Epithelial cell of prostate (primary cell): ENCODE measurements around the gene NTRK2.
A peak's percentile ranks its signal among the peaks of the same experiment; 100 is the strongest.

Experiments
- DNase-seq: peaks from one replicate; pipeline ENCODE4 v3.0.0-alpha.2; 2011; ENCODE audit warnings: low read depth, low spot score
- H3K27ac ChIP-seq: fragments of 450-650 bp; 2 replicates; pipeline ENCODE4 v1.5.1; 2017; ENCODE audit warnings: mild to moderate bottlenecking

NTRK2 gene

GRCh38 chr9:84772511-84772910 lies 103.0 kb downstream of the NTRK2 start:
- no peak overlapping the region for H3K27ac ChIP-seq
- no peak for DNase-seq

- H3K27ac ChIP-seq: no peak overlapping the region
- DNase-seq: peak; percentile 24
Observed at GRCh38 chr9:84773022-84773421, 103.5 kb downstream of the NTRK2 start.

- no peak overlapping the region for H3K27ac ChIP-seq
- no peak for DNase-seq
Observed at GRCh38 chr9:84775056-84775643, 105.6 kb downstream of the NTRK2 start.

- no peak overlapping the region for H3K27ac ChIP-seq
- DNase-seq: no peak
Observed at GRCh38 chr9:84778570-84778969, 109.0 kb downstream of the NTRK2 start.

- H3K27ac ChIP-seq: no peak overlapping the region
- DNase-seq: no peak
Observed at GRCh38 chr9:84779883-84780282, 110.4 kb downstream of the NTRK2 start.

GRCh38 chr9:84780385-84780784 lies 110.9 kb downstream of the NTRK2 start:
- H3K27ac ChIP-seq: no peak overlapping the region
- DNase-seq: no peak

GRCh38 chr9:84781458-84781857 lies 111.9 kb downstream of the NTRK2 start:
- no peak for DNase-seq

GRCh38 chr9:84781931-84782866 lies 112.7 kb downstream of the NTRK2 start:
- DNase-seq: no peak

More at GRCh38 chr9:84781458-84781857, 111.9 kb downstream of the NTRK2 start:
- no peak overlapping the region for H3K27ac ChIP-seq

GRCh38 chr9:84785792-84786547 lies 116.4 kb downstream of the NTRK2 start:
- DNase-seq: no peak
- no peak overlapping the region for H3K27ac ChIP-seq

More at GRCh38 chr9:84781931-84782866, 112.7 kb downstream of the NTRK2 start:
- no peak overlapping the region for H3K27ac ChIP-seq

- no peak for DNase-seq
- H3K27ac ChIP-seq: no peak overlapping the region
Observed at GRCh38 chr9:84788803-84789462, 119.4 kb downstream of the NTRK2 start.

- H3K27ac ChIP-seq: no peak overlapping the region
- no peak for DNase-seq
Observed at GRCh38 chr9:84789463-84789830, 119.9 kb downstream of the NTRK2 start.

- no peak for DNase-seq
- no peak overlapping the region for H3K27ac ChIP-seq
Observed at GRCh38 chr9:84791643-84792042, 122.1 kb downstream of the NTRK2 start.

GRCh38 chr9:84793251-84793650 lies 123.7 kb downstream of the NTRK2 start:
- H3K27ac ChIP-seq: no peak overlapping the region

GRCh38 chr9:84794981-84795637 lies 125.6 kb downstream of the NTRK2 start:
- DNase-seq: no peak
- H3K27ac ChIP-seq: no peak overlapping the region

More at GRCh38 chr9:84793251-84793650, 123.7 kb downstream of the NTRK2 start:
- no peak for DNase-seq

- H3K27ac ChIP-seq: no peak overlapping the region
- DNase-seq: no peak
Observed at GRCh38 chr9:84796404-84796803, 126.9 kb downstream of the NTRK2 start.

- no peak for DNase-seq
- H3K27ac ChIP-seq: no peak overlapping the region
Observed at GRCh38 chr9:84799251-84799650, 129.7 kb downstream of the NTRK2 start.

- no peak for DNase-seq
- H3K27ac ChIP-seq: no peak overlapping the region
Observed at GRCh38 chr9:84804951-84805694, 135.6 kb downstream of the NTRK2 start.

- H3K27ac ChIP-seq: no peak overlapping the region
- DNase-seq: no peak
Observed at GRCh38 chr9:84807431-84807830, 137.9 kb downstream of the NTRK2 start.

GRCh38 chr9:84807870-84808390 lies 138.4 kb downstream of the NTRK2 start:
- no peak for DNase-seq
- no peak overlapping the region for H3K27ac ChIP-seq
